VCaP (cell line): ENCODE measurements around the gene SLC23A1.

ENCODE experiments used
- H3K27ac ChIP-seq: fragments of 450-650 bp; 2 replicates; pipeline ENCODE4 v1.5.1; 2017
- TF ChIP-seq, protein P1 (sequence below): fragments of 450-650 bp; conservative IDR thresholded peaks from 2 replicates; pipeline ENCODE4 v1.5.1; 2017; ENCODE audit warnings: mild to moderate bottlenecking, moderate library complexity

Gene SLC23A1

GRCh38 chr5:139406963-139407362 is 23.9 kb upstream of the SLC23A1 start:
- H3K27ac ChIP-seq: no peak overlapping the region
- TF ChIP-seq, protein P1, sequence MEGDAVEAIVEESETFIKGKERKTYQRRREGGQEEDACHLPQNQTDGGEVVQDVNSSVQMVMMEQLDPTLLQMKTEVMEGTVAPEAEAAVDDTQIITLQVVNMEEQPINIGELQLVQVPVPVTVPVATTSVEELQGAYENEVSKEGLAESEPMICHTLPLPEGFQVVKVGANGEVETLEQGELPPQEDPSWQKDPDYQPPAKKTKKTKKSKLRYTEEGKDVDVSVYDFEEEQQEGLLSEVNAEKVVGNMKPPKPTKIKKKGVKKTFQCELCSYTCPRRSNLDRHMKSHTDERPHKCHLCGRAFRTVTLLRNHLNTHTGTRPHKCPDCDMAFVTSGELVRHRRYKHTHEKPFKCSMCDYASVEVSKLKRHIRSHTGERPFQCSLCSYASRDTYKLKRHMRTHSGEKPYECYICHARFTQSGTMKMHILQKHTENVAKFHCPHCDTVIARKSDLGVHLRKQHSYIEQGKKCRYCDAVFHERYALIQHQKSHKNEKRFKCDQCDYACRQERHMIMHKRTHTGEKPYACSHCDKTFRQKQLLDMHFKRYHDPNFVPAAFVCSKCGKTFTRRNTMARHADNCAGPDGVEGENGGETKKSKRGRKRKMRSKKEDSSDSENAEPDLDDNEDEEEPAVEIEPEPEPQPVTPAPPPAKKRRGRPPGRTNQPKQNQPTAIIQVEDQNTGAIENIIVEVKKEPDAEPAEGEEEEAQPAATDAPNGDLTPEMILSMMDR: no peak

- TF ChIP-seq, protein P1: no peak
- peak overlapping the region; percentile 76 for H3K27ac ChIP-seq
These were observed 21.4 kb upstream of the SLC23A1 start for GRCh38 chr5:139404484-139404840.

DNA sequence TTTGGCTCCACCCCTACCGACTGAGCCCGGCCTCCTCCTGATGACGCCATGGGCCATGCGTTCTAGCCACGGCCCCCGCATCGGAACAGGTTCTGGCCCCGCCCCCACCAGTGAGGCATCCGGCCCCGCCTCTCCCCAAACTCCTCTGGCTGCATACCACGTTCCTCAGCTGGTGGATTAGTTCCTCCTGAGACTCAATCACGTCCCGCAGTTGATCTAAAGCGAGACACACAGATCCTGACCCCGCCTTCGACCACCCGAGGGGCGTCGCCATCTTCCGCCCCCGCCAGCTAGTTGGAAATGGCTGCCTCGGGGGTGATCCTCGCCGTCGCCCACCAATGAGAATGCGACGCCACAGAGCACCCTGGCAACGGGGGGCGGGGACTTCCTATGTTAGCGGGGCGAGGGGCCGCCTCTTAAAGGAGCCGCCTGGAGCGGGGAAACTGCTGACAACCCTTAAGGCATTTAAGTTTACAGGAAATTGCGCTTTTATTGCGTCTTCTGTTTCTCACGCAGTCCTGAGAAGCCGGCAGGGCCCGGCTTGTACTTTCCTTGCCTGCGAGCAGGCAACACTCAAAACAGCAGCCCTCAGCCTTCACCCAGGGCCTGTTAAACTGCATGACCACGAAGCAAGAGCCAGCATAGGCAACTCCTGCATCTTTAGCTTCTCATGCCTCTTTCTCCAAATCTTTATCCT is 20.8 kb upstream of the SLC23A1 start, which contains the start of gene SPATA24:
Gene SPATA24 (minus strand): TSS at position 303 of the 697 bp plus-strand sequence. CDS start 29 bp downstream, at position 274.
- TF ChIP-seq, protein P1: no peak
- H3K27ac ChIP-seq: peak within 1 kb of the TSS; percentile 76

GRCh38 chr5:139403418-139403786 is 20.3 kb upstream of the SLC23A1 start:
- TF ChIP-seq, protein P1: no peak

GRCh38 chr5:139402561-139403158 is 19.6 kb upstream of the SLC23A1 start:
- H3K27ac ChIP-seq: peak overlapping the region; percentile 76
- TF ChIP-seq, protein P1: peak; percentile 72

More at GRCh38 chr5:139403418-139403786, 20.3 kb upstream of the SLC23A1 start:
- H3K27ac ChIP-seq: peak overlapping the region; percentile 76

DNA sequence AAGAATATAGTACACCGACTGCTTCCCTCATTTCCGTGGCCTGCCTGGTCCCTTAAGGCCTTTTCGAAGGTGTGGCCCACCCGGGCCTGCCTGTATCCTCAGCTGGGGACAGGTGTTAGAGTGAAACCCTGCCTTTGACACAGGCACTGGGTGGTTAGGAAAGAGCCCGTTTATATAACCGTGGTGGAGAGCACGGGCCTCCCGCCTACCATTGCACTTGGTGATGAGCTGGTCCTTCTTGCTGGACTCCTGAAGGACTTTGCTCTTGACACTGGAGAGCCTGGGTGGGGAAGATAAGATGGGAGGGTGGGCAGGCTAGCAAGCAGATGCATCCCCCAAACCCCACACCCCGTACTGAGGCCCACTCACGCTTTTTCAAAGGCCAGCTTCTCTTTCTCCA is 18.4 kb upstream of the SLC23A1 start:
- TF ChIP-seq, protein P1: no peak
- no peak overlapping the region for H3K27ac ChIP-seq

GRCh38 chr5:139399501-139400121 is 16.5 kb upstream of the SLC23A1 start:
- TF ChIP-seq, protein P1: no peak
- H3K27ac ChIP-seq: no peak overlapping the region
